ENCODE data around the gene RFX5.

DNA sequence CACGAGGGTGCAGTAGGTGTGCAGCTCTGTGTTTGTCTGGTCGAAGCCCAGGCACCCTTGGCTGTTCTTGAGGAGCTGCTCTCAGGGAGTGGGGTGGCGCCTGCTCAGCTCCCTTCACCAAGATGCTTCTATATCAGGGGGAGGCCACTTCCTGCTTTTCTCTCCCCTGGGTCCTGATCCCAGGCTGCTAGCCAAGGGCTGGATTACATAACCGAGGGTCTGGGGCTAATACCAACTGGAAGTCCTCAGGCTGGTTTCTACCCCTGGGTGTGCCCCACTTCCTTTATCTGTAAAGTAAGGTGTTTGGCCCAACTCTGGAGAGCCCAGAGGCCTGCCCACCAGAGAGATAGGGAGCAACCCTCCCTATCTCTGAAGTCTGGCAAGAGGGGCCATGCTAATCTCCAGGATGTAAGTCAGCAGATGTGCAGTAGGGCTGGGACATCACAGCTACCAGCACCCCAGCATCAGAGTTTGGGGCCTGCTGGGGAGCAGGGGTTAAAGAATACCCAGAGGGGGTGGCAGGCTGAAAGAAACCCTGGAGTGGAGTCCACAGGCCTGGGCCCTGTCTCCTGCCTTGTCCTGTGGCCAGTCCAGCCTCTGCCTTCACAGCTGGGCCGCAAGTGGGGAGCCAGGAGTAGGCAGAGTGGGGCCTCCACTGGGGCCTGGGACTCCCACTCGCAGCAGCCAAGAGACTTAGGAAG, 23.3 kb upstream of the RFX5 start:
- TF ChIP-seq CTCF (IDR thresholded peaks at IDR 0.05) (no peak), ZFX (IDR thresholded peaks at IDR 0.05; ENCODE audit: borderline replicate concordance) (no peak)

Measured in 22Rv1 (cell line).